ENCODE measurements around the gene CELSR2.

CELSR2 gene

GRCh38 chr1:109231066-109231465 lies 18.3 kb upstream of the CELSR2 start:
- no peak for DNase-seq (ENCODE audit: low spot score)

DNA sequence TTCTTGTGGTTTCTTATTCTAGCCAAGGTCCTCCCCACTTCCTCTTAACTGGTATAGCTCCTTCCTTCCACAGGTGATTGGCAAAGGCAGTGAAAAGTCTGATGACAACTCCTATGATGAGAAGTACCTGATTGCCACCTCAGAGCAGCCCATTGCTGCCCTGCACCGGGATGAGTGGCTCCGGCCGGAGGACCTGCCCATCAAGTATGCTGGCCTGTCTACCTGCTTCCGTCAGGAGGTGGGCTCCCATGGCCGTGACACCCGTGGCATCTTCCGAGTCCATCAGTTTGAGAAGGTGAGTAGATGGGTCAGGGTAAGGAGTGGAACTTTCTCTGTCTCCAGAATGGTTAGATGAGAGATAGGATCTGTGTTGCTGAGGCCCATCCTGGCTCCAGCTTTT lies 14.2 kb upstream of the CELSR2 start:
- DNase-seq (ENCODE audit: low spot score) = no peak

DNA sequence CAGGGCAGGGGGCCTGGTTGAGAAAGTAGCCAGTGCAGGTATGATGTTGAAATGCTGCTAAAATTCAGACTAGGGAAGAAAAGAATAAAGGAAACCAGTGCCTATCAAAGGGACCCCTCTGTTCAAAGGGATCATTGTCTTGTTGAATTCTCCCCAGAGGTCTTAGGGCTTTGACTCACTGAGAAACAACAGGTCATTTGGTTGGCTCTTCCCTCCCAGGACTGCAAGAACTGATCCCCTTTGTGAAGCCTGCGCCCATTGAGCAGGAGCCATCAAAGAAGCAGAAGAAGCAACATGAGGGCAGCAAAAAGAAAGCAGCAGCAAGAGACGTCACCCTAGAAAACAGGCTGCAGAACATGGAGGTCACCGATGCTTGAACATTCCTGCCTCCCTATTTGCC lies 11.8 kb upstream of the CELSR2 start:
- no peak for DNase-seq (ENCODE audit: low spot score)

DNA sequence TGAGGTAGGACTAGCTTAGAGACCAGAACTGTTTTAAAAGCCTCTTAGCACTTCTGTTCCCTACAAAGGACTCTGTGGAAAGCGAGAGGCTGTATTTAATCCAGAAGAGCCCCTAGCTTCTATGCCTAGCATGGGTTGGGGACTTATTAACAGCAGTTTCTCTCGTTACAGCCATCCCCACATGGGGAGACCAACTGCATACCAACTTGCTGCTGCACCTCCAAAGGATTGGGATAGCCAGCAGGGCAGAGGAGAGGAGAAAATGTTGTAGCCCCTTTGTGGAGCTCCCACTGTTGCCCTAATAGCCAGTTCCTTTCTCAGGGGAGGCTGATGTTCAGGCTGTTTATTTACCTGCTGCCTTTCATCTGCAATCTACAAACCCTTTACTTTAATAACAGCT lies 11.0 kb upstream of the CELSR2 start:
- DNase-seq (ENCODE audit: low spot score) = no peak

DNA sequence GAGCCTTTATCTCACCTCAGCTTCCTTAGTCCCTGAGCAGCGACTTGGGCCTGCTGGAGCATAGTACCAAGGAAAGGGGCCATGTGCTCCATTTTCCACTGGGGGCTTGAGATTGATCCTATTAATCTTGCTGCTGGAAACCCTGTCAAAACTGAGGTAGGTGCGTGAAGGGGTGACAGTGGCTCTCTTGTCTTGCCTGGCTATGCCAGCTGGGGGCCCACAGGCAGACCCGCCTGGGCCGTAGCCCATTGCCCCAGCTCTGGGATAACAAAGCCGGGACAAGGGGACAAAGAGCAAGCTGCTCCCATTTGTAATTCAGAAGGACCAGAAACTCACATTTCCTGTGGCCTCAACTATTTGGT lies 10.3 kb upstream of the CELSR2 start:
- DNase-seq (ENCODE audit: low spot score) = no peak

- no peak for DNase-seq (ENCODE audit: low spot score)
These were observed 9.8 kb upstream of the CELSR2 start for GRCh38 chr1:109239409-109240068.

DNA sequence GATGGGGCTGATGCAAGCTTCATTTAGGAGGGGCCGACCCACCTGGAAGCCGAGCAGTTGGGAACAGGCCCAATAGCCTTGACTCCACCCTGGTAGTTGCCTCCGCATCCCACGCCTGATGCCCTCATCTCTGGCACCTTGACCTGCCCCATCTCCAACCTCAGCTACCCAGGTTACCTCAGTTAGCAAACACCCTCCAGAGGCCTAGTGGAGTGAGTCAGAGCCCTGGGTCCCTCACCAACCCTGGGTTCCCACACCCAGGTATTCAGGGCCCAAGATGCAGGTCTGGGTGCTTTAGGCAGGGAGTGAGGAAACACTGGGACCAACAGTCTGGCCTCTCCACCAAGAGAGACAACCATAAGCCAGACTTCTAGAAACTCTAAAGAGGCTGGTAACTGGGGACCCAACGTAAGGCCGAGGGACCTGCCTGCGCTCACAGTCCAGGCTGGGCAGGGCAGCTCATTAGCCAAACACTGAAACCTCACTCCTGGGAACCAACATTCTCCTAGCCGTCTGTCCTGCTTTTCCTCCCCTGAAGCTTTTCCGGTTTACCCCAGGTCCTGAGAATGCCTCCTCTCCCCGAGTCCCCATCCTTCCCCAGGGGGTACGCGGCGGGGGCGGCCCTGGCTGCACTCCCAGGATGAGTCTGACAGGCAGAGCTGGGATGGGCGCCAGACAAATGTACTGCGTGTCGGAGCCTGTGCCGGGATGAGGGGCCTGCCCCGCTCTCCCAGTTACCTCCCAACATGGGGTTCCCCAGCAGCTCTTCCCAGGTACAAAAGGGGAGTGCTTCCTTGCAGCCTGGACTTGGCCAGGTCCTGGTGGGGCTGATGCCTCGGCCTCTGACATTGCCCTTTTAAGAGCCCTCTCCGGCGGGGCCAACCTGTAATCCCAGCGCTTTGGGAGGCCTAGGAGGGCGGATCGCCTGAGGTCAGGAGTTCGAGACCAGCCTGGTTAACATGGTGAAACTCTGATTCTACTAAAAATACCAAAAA lies 8.9 kb upstream of the CELSR2 start:
- no peak for DNase-seq (ENCODE audit: low spot score)

DNA sequence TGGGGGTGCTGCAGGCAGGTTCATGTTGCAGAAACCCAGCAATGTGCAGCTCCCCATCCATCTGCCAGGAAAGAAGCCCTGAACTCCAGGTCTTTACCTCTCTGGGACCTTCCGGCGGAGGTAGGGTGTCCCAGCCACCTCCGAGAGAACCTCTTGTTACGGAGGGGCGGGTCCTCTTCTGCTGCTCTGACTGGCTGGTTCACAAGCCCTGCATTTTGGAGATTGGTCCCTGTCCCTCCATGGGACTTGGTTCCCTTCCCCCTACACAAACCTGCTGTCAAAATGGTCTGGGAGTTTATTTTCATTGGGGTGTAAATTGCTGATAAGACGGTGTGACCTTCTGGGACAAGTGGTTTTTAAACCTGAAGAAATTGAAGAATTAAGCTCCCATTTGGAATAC lies 8.0 kb upstream of the CELSR2 start:
- DNase-seq (ENCODE audit: low spot score) = no peak

DNA sequence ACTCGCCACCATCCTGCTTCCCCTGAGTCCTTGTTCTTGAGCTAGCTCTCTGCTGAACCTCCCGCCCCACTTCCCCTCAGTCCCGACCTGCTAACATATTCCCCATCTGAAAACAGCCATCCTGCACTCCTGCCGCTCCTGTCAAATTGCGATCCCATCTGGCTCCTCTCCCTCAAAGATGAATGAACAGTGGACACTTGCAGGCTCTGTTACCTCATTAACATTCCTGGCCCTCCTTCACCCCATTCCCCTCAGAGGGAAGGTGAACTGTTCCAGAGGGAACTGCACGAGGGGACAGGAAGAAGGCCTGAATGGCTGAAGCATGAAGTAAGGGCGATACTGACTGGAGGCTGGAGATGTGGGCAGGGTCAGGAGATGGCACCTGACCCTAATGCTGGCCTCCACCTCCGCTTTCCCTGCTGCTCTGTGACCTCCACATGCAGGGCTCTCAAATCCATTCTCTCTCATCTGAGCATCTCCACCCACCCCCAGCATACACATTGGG lies 7.4 kb upstream of the CELSR2 start:
- no peak for DNase-seq (ENCODE audit: low spot score)

DNA sequence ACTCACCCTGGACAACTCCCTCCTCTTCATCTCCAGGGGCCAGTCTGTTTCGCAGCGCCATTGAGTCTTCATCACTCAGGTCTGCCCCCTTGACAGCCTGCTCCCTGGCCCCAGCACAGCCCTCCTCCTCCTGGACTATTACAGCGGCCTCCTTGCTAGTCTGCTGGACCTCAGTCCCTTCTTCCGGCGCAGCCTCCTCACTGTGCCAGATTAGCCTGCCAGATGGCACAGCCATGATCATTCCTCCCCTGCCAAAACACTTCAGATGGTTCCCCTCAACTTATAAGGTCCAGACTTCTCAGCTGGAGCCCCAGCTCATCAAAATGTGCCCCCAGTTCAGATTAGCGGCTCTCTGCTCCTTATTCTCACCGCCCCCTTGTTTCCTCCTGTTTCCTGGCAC lies 7.0 kb upstream of the CELSR2 start:
- DNase-seq (ENCODE audit: low spot score) = no peak

GRCh38 chr1:109243221-109243620 lies 6.1 kb upstream of the CELSR2 start:
- DNase-seq (ENCODE audit: low spot score) = no peak

GRCh38 chr1:109243860-109244552 lies 5.3 kb upstream of the CELSR2 start:
- no peak for DNase-seq (ENCODE audit: low spot score)

GRCh38 chr1:109246141-109246551 lies 3.2 kb upstream of the CELSR2 start:
- DNase-seq (ENCODE audit: low spot score) = no peak

DNA sequence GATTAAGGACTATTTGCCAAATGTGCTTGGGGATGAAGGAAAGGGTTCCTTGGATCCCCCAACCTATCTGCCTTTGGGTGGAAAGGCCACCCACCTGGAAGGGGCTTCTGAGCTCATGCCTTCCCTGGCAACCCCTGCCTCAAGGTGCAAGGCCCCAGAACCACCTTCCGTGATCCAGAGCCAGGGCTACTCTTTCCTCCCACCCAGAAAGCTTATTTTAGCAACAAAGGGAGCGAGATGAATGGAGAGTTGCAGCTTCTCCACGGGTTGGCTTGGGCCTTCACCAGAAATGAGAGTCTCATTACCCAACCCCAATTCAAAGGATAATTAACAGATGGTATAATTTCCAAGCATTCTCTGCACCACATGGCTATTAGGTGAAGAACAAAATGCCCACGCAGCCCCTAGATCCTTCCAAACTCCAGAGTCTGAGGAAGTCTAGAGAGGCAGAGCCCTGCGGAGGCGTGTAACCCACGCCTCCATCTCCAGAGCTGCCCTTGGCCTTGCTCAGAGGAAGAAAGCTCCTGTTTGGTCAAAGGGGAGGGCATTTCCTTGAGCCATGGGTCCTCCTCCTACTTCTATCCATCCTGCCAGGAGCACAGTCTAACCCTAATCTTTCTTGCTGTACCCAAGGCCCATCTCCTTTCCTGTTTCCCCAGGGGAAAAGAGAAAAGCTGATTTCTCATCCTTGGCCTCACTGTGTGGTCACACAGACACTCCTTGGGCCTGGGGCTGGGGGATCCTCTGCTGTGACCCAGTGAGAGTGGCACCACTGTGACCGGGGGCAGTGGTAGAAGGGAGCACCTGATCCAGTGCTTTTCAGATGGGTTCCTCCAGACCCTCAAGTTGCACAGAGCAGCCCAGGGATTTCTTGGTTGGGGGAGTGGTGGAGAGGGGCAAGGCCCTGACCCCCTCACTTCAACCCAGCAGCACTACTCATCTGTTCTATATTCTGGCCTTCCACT lies 1.7 kb upstream of the CELSR2 start:
- no peak for DNase-seq (ENCODE audit: low spot score)

- DNase-seq (ENCODE audit: low spot score) = no peak
These were observed 919 bp upstream of the CELSR2 start for GRCh38 chr1:109248444-109248796.

DNA sequence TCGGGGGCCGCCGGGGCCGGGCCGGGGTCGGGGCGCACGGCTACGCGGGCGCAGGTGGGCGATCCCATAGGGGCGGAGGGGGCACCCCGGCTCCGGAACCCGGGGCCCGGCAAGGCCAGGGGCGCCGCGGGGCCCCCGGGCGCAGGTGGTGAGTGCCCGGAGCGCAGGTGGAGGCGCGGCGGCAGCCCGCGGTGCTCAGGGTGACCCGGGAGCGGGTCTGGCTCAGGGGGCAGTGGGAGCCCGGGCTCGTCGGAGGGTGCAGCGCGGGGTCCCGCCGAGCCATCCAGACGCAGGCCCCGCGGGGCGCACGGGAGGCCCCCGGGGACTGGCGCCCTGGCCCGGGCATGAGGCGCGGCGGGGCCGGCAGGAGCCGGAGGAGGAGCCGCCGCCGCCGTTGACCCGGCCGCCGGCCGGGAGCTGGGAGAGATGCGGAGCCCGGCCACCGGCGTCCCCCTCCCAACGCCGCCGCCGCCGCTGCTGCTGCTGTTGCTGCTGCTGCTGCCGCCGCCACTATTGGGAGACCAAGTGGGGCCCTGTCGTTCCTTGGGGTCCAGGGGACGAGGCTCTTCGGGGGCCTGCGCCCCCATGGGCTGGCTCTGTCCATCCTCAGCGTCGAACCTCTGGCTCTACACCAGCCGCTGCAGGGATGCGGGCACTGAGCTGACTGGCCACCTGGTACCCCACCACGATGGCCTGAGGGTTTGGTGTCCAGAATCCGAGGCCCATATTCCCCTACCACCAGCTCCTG lies 489 bp downstream of the CELSR2 start:
- no peak for DNase-seq (ENCODE audit: low spot score)

GRCh38 chr1:109250454-109251276 lies 1.3 kb downstream of the CELSR2 start:
- DNase-seq (ENCODE audit: low spot score) = no peak

GRCh38 chr1:109251277-109252166 lies 2.2 kb downstream of the CELSR2 start:
- DNase-seq (ENCODE audit: low spot score) = no peak
